ENCODE data around the gene MYO1D. TPM values are rescaled to one million over a fixed set of nuclear protein-coding genes. Genes with fewer than 3 reads are reported as not detected.

Gene MYO1D
- total RNA-seq, 4 donors from 2014 or later: 247 to 569 (median 444) TPM

GRCh38 chr17:32516450-32516849, 360.5 kb downstream of the MYO1D start:
- H3K4me1 ChIP-seq: peaks cover 0 to 16% (median 4%) of the 10 kb centered on the region in 4 donors
- intact Hi-C loops (cut with DNase I; ENCODE audit: low total_unique reads) (no loop called here), in situ Hi-C loops (cut with MboI; ENCODE audit: low pct_ligation_motif_present in 1 of 4, low pct_unique_long_range_greater_than_20kb in 1 of 4, low sequenced_read_pairs in 3 of 4) (no loop called here)
- no peaks in the 10 kb centered on the region for H3K27me3 ChIP-seq
- no peak overlapping the region for H3K27ac ChIP-seq
- no peak for TF ChIP-seq POLR2AphosphoS5 (IDR thresholded peaks at IDR 0.05)
- TF ChIP-seq POLR2A (IDR thresholded peaks at IDR 0.05): no peak
- no peak for TF ChIP-seq EP300 (IDR thresholded peaks at IDR 0.05; ENCODE audit: low read depth)
- no peak for TF ChIP-seq CTCF (IDR thresholded peaks at IDR 0.05)
- H3K9me3 ChIP-seq: no peaks in the 10 kb centered on the region
- H3K36me3 ChIP-seq: no peaks in the 10 kb centered on the region
- 12 to 40% methylated on average over 1 to 2 of the region's 2 CpGs for WGBS, 2 donors (ENCODE audit: low coverage in 1 of 2)
- no peak overlapping the region for H3K4me3 ChIP-seq
- no peak for DNase-seq

DNA sequence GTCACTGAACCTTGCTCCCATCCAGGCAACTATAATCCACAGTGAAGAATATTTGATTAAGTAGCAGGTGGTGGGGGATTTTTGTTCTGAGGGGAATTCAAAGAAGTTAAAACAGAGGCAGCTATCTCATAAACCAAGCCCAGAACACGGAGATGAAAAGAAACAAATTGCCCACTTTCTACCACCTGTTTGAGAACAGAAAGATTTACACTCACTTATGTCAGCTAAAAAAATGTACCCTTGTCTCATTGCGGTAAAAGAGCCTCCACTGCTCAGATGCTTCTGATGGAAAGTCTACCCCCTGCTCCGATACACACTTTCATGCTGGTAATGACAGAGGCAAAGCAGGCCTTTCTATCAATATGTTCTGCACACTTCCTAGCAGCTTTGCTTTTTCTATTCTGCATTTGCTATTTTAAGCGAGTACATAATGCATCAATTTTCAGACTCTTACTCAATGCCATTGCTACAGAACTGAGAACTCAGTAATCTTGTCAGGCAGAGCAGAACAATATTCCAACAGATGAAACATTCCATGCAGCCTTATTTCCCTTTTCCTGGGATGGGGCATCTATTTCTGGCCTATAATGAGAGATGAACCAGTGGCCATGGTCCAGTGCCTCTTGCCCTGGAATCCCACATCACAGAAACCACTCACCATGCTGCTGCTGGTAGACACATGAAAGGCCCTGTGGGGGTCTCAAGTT, 361.1 kb downstream of the MYO1D start:
- intact Hi-C loops (cut with DNase I; ENCODE audit: low total_unique reads): no loop called here
- Histone ChIP-seq H3K4me1 (peaks cover 0 to 16% (median 4%) of the 10 kb centered on the region in 4 donors), H3K36me3 (no peaks in the 10 kb centered on the region), H3K9me3 (no peaks in the 10 kb centered on the region), H3K4me3 (no peak overlapping the region), H3K27me3 (no peaks in the 10 kb centered on the region), H3K27ac (no peak overlapping the region)
- TF ChIP-seq EP300 (IDR thresholded peaks at IDR 0.05; ENCODE audit: low read depth) (no peak), CTCF (IDR thresholded peaks at IDR 0.05) (no peak), POLR2A (IDR thresholded peaks at IDR 0.05) (no peak), POLR2AphosphoS5 (IDR thresholded peaks at IDR 0.05) (no peak)
- DNase-seq: no peak
- in situ Hi-C loops (cut with MboI; ENCODE audit: low pct_ligation_motif_present in 1 of 4, low pct_unique_long_range_greater_than_20kb in 1 of 4, low sequenced_read_pairs in 3 of 4): no loop called here
- WGBS, 2 donors (ENCODE audit: low coverage in 1 of 2): 84 to 90% methylated on average over 4 of the region's 4 CpGs

- in situ Hi-C loops (cut with MboI; ENCODE audit: low pct_ligation_motif_present in 1 of 4, low pct_unique_long_range_greater_than_20kb in 1 of 4, low sequenced_read_pairs in 3 of 4): no loop called here
- no peak for DNase-seq
- TF ChIP-seq EP300 (IDR thresholded peaks at IDR 0.05; ENCODE audit: low read depth) (no peak), CTCF (IDR thresholded peaks at IDR 0.05) (no peak), POLR2AphosphoS5 (IDR thresholded peaks at IDR 0.05) (no peak), POLR2A (IDR thresholded peaks at IDR 0.05) (no peak)
Observed at GRCh38 chr17:32514606-32515005, 362.3 kb downstream of the MYO1D start.

GRCh38 chr17:32513579-32513978, 363.3 kb downstream of the MYO1D start:
- Histone ChIP-seq H3K9me3 (no peaks in the 10 kb centered on the region), H3K27ac (no peak overlapping the region), H3K4me1 (no peaks in the 10 kb centered on the region), H3K4me3 (no peak overlapping the region), H3K36me3 (no peaks in the 10 kb centered on the region), H3K27me3 (no peaks in the 10 kb centered on the region)
- DNase-seq: no peak
- in situ Hi-C loops (cut with MboI; ENCODE audit: low pct_ligation_motif_present in 1 of 4, low pct_unique_long_range_greater_than_20kb in 1 of 4, low sequenced_read_pairs in 3 of 4): no loop called here
- 89 to 95% methylated on average over 3 of the region's 3 CpGs for WGBS, 2 donors (ENCODE audit: low coverage in 1 of 2)
- intact Hi-C loops (cut with DNase I; ENCODE audit: low total_unique reads): no loop called here
- TF ChIP-seq CTCF (IDR thresholded peaks at IDR 0.05): no peak
- TF ChIP-seq EP300 (IDR thresholded peaks at IDR 0.05; ENCODE audit: low read depth): no peak
- TF ChIP-seq POLR2AphosphoS5 (IDR thresholded peaks at IDR 0.05): no peak
- TF ChIP-seq POLR2A (IDR thresholded peaks at IDR 0.05): no peak

More at GRCh38 chr17:32514606-32515005, 362.3 kb downstream of the MYO1D start:
- H3K27ac ChIP-seq: no peak overlapping the region
- H3K27me3 ChIP-seq: no peaks in the 10 kb centered on the region
- no peaks in the 10 kb centered on the region for H3K36me3 ChIP-seq
- no peak overlapping the region for H3K4me3 ChIP-seq
- whole genome bisulfite sequencing, 2 donors (ENCODE audit: low coverage in 1 of 2): 90 to 91% methylated on average over 4 of the region's 4 CpGs
- H3K9me3 ChIP-seq: no peaks in the 10 kb centered on the region
- peaks cover 0 to 7% (median 0%) of the 10 kb centered on the region in 4 donors for H3K4me1 ChIP-seq
- intact Hi-C loops (cut with DNase I; ENCODE audit: low total_unique reads): no loop called here
